Body of pancreas (tissue), 4 donors: ENCODE results near the gene CMTM7. TPM values are rescaled to one million over a fixed set of nuclear protein-coding genes. Genes with fewer than 3 reads are reported as not detected.
A peak's percentile ranks its signal among the peaks of the same experiment; 100 is the strongest.

Experiments used
- ATAC-seq: fragments of 150-250 bp; one replicate; pipeline ENCODE4 v1.9.1; 2016
- DNase-seq, 4 donors: peaks; one replicate each; pipeline ENCODE4 v3.0.0-alpha.2; 2019
- H3K27ac ChIP-seq, 4 donors: fragments of 200-600 bp; sonication (generic); 1 replicate in 3 of 4; 2 replicates in 1 of 4; pipeline versions ENCODE4 v1.5.1 to v1.6.1; 2016 to 2019; ENCODE audit warnings: mild to moderate bottlenecking in 1 of 4, mixed read lengths in 1 of 4, moderate library complexity in 1 of 4
- H3K27me3 ChIP-seq, 2 donors: fragments of 200-600 bp; sonication (generic); one replicate each; pipeline ENCODE4 v1.6.0; 2016; ENCODE audit warnings: mild to moderate bottlenecking in 1 of 2
- H3K36me3 ChIP-seq, 2 donors: fragments of 200-600 bp; sonication (generic); replicated peaks in 1 of 2; 2 replicates each; pipeline ENCODE4 v1.5.1; 2016; ENCODE audit warnings: low read depth in 2 of 2; ENCODE audit not compliant: insufficient read depth in 1 of 2
- H3K4me1 ChIP-seq: fragments of 200-600 bp; sonication (generic); one replicate; pipeline ENCODE4 v1.6.0; 2016
- H3K4me3 ChIP-seq, 2 donors: fragments of 200-600 bp; sonication (generic); 1 replicate in 1 of 2; 2 replicates in 1 of 2; pipeline ENCODE4 v1.5.1; 2016 to 2019
- H3K9me3 ChIP-seq, 3 donors: fragments of 200-600 bp; sonication (generic); 1 replicate in 2 of 3; 2 replicates in 1 of 3; pipeline ENCODE4 v1.5.1; 2016
- CTCF ChIP-seq, 7 experiments: fragments of 450-650 bp in 4 of 7; fragments of 200-600 bp in 3 of 7; sonication (generic) in 3 of 7; IDR thresholded peaks; one replicate each; pipeline ENCODE4 v1.5.1; 2016 to 2019; ENCODE audit warnings: antibody characterized with exemption in 7 of 7
- POLR2A ChIP-seq, 3 donors: fragments of 450-650 bp; IDR thresholded peaks; one replicate each; pipeline ENCODE4 v1.6.1; 2016; ENCODE audit warnings: antibody characterized with exemption in 3 of 3, mild to moderate bottlenecking in 2 of 3
- WGBS, 2 donors: methylation state at CpG; one replicate each; pipeline ENCODE4 v1.1.5; 2017; 5-methylcytosine and 5-hydroxymethylcytosine counted together
- intact Hi-C: fragments of 100-400 bp; cut with DNase I; formaldehyde crosslinking; loops from one replicate; pipeline ENCODE4 v1.15.1; 2023
- total RNA-seq, 2 donors: library from RNA; depleted of rRNA; stranded (reverse); fragments of >200 nt; gene quantifications; one replicate each; pipeline ENCODE4 v1.1.0, GENCODE V29; 2016

The CMTM7 gene
- total RNA-seq, 2 donors from 2014 or later, result 23.3 to 51.1 TPM

DNA sequence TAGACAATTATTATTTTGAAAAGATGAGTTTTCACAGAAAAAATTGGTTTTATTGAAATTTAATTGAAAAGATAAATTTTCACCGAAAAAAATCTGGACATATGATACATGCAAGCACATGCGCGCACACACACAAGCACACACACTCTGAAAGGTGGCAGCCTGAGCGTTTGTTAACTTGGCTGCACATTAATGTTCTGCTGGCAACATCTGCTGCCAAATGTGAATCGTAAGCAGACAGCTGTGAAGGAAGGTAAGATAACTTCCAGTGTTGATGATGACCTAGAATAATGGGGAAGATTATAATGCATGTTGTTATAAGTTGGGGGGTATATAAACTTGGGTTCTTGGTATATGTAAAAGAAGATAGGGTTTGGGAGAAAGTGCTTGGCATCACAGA lies 18.4 kb upstream of the CMTM7 start:
- ATAC-seq, result no peak
- no peak overlapping the region for H3K4me3 ChIP-seq
- intact Hi-C loops, result no loop called here
- no peaks in the 10 kb centered on the region for H3K4me1 ChIP-seq
- TF ChIP-seq CTCF (IDR thresholded peaks at IDR 0.05) (no peak), POLR2A (IDR thresholded peaks at IDR 0.05) (no peak)
- WGBS, 2 donors, result 66 to 72% methylated on average over 5 of the region's 5 CpGs
- H3K27me3 ChIP-seq, result no peaks in the 10 kb centered on the region
- no peak overlapping the region for H3K27ac ChIP-seq
- H3K9me3 ChIP-seq, result no peaks in the 10 kb centered on the region
- no peak for DNase-seq
- no peaks in the 10 kb centered on the region for H3K36me3 ChIP-seq

GRCh38 chr3:32373844-32374243 lies 17.8 kb upstream of the CMTM7 start:
- intact Hi-C loops, result no loop called here
- Histone ChIP-seq H3K4me3 (no peak overlapping the region), H3K27ac (no peak overlapping the region), H3K36me3 (no peaks in the 10 kb centered on the region), H3K4me1 (no peaks in the 10 kb centered on the region), H3K9me3 (no peaks in the 10 kb centered on the region), H3K27me3 (no peaks in the 10 kb centered on the region)
- no peak for TF ChIP-seq POLR2A (IDR thresholded peaks at IDR 0.05)
- no peak for TF ChIP-seq CTCF (IDR thresholded peaks at IDR 0.05)
- no peak for DNase-seq
- WGBS, 2 donors, result 60 to 81% methylated on average over 5 of the region's 5 CpGs
- ATAC-seq, result no peak

GRCh38 chr3:32374788-32375595 lies 16.7 kb upstream of the CMTM7 start:
- no peaks in the 10 kb centered on the region for H3K9me3 ChIP-seq
- H3K27ac ChIP-seq, result no peak overlapping the region
- TF ChIP-seq POLR2A (IDR thresholded peaks at IDR 0.05), result no peak
- peak; percentile 46 to 74 (median 68) for TF ChIP-seq CTCF (IDR thresholded peaks at IDR 0.05)
- intact Hi-C loops, result loop anchor here (5.0 kb wide), 1 partner anchor 92 kb away; no protein-coding TSS in a partner anchor
- H3K27me3 ChIP-seq, result no peaks in the 10 kb centered on the region
- DNase-seq (peak; percentile 66 to 78 (median 70)), ATAC-seq (peak; percentile 68)
- no peaks in the 10 kb centered on the region for H3K36me3 ChIP-seq
- WGBS, 2 donors, result 65 to 69% methylated on average over 12 of the region's 12 CpGs
- no peaks in the 10 kb centered on the region for H3K4me1 ChIP-seq
- H3K4me3 ChIP-seq, result no peak overlapping the region

GRCh38 chr3:32375596-32375930 lies 16.1 kb upstream of the CMTM7 start:
- no peak for TF ChIP-seq POLR2A (IDR thresholded peaks at IDR 0.05)
- no peak for TF ChIP-seq CTCF (IDR thresholded peaks at IDR 0.05)

GRCh38 chr3:32376115-32376514 lies 15.5 kb upstream of the CMTM7 start:
- 61 to 62% methylated on average over 2 of the region's 2 CpGs for WGBS, 2 donors
- Histone ChIP-seq H3K27me3 (no peaks in the 10 kb centered on the region), H3K36me3 (no peaks in the 10 kb centered on the region), H3K27ac (no peak overlapping the region), H3K9me3 (no peaks in the 10 kb centered on the region), H3K4me1 (no peaks in the 10 kb centered on the region), H3K4me3 (no peak overlapping the region)
- no peak for DNase-seq
- TF ChIP-seq POLR2A (IDR thresholded peaks at IDR 0.05) (no peak), CTCF (IDR thresholded peaks at IDR 0.05) (no peak)
- no peak for ATAC-seq
- intact Hi-C loops, result loop anchor here (5.0 kb wide), 1 partner anchor 91 kb away; no protein-coding TSS in a partner anchor

More at GRCh38 chr3:32375596-32375930, 16.1 kb upstream of the CMTM7 start:
- 83 to 85% methylated on average over 5 of the region's 5 CpGs for WGBS, 2 donors
- Histone ChIP-seq H3K36me3 (no peaks in the 10 kb centered on the region), H3K27me3 (no peaks in the 10 kb centered on the region), H3K27ac (no peak overlapping the region), H3K4me1 (no peaks in the 10 kb centered on the region), H3K4me3 (no peak overlapping the region), H3K9me3 (no peaks in the 10 kb centered on the region)
- ATAC-seq (no peak), DNase-seq (no peak)
- intact Hi-C loops, result loop anchor here (5.0 kb wide), 1 partner anchor 92 kb away; no protein-coding TSS in a partner anchor
